ENCODE measurements around the gene KCNIP4.

- TF ChIP-seq CTCF (IDR thresholded peaks at IDR 0.05) (no peak), EZH2 (IDR thresholded peaks at IDR 0.05) (no peak), EZH2phosphoT487 (IDR thresholded peaks at IDR 0.05) (no peak)
These were observed 988.3 kb downstream of the KCNIP4 start for GRCh38 chr4:20960291-20960690.
